Smooth muscle cell (in vitro differentiated cells): ENCODE results near the gene IGF2BP2. TPM values are rescaled to one million over a fixed set of nuclear protein-coding genes. Genes with fewer than 3 reads are reported as not detected.
A peak's percentile ranks its signal among the peaks of the same experiment; 100 is the strongest.

ENCODE experiments used
- DNase-seq: peaks from one replicate; lab custom pipeline; 2025; ENCODE audit not compliant: unreplicated experiment; lab: John Stamatoyannopoulos, UW
- H2AFZ ChIP-seq: fragments of 200-600 bp; sonication (generic); 2 replicates; pipeline ENCODE4 v1.6.0; 2016; ENCODE audit warnings: antibody characterized with exemption, low read depth, mild to moderate bottlenecking
- H3F3A ChIP-seq: fragments of 200-600 bp; sonication (generic); 2 replicates; pipeline ENCODE4 v1.6.0; 2017; ENCODE audit warnings: antibody characterized with exemption, low read depth
- H3K27ac ChIP-seq: fragments of 200-600 bp; sonication (generic); 2 replicates; pipeline ENCODE4 v1.5.1; 2016; ENCODE audit warnings: low read depth, mild to moderate bottlenecking
- H3K27me3 ChIP-seq: fragments of 200-600 bp; sonication (generic); 2 replicates; pipeline ENCODE4 v1.6.1; 2016; ENCODE audit warnings: low read depth, mild to moderate bottlenecking
- H3K36me3 ChIP-seq: fragments of 200-600 bp; sonication (generic); 2 replicates; pipeline ENCODE4 v1.5.1; 2016; ENCODE audit warnings: low read depth
- H3K4me1 ChIP-seq: fragments of 200-600 bp; sonication (generic); 2 replicates; pipeline ENCODE4 v1.5.1; 2016; ENCODE audit warnings: low read depth
- H3K4me2 ChIP-seq: fragments of 200-600 bp; sonication (generic); 2 replicates; pipeline ENCODE4 v1.6.0; 2016; ENCODE audit warnings: mild to moderate bottlenecking
- H3K4me3 ChIP-seq: fragments of 200-600 bp; sonication (generic); 2 replicates; pipeline ENCODE4 v1.5.1; 2016; ENCODE audit warnings: mild to moderate bottlenecking
- H3K79me2 ChIP-seq: fragments of 200-600 bp; sonication (generic); 2 replicates; pipeline ENCODE4 v1.6.0; 2016; ENCODE audit warnings: low read depth, mild to moderate bottlenecking
- H3K9ac ChIP-seq: fragments of 200-600 bp; sonication (generic); 2 replicates; pipeline ENCODE4 v1.6.0; 2016; ENCODE audit warnings: low read depth
- H3K9me3 ChIP-seq: fragments of 200-600 bp; sonication (generic); replicated peaks from 2 replicates; pipeline ENCODE4 v1.5.1; 2016; ENCODE audit warnings: low read depth
- H4K20me1 ChIP-seq: fragments of 200-600 bp; sonication (generic); 2 replicates; pipeline ENCODE4 v1.6.0; 2016; ENCODE audit warnings: low read depth
- CTCF ChIP-seq: fragments of 200-600 bp; sonication (generic); IDR thresholded peaks from 2 replicates; pipeline ENCODE4 v1.5.1; 2017; ENCODE audit warnings: borderline replicate concordance, mild to moderate bottlenecking, antibody characterized with exemption; ENCODE audit not compliant: insufficient read depth, poor library complexity, severe bottlenecking
- WGBS: methylation state at CpG from one replicate; pipeline ENCODE4 v1.1.7; 2016; ENCODE audit warnings: low lambda C conversion rate; 5-methylcytosine and 5-hydroxymethylcytosine counted together
- polyA plus RNA-seq: library from polyadenylated mRNA; unstranded; fragments of >200 nt; fragmentation: Nextera tagmentation; extraction: Ambion mirVana; gene quantifications from 2 replicates; pipeline ENCODE4 v1.2.1, GENCODE V29; 2016
- total RNA-seq: library from RNA; depleted of rRNA; stranded (reverse); fragments of >200 nt; gene quantifications from 2 replicates; pipeline ENCODE4 v1.2.3, GENCODE V29; 2014

IGF2BP2 gene
- total and polyA plus RNA-seq, 2 experiments from 2014 or later = 59.2 to 80.6 TPM

- Histone ChIP-seq H3F3A (peaks cover 30% of the 10 kb centered on the region), H3K4me2 (no peak overlapping the region), H2AFZ (no peak overlapping the region), H3K27me3 (no peaks in the 10 kb centered on the region), H3K36me3 (no peaks in the 10 kb centered on the region), H3K9ac (no peak overlapping the region), H3K27ac (peak overlapping the region; percentile 92), H4K20me1 (peaks cover 99% of the 10 kb centered on the region), H3K79me2 (peaks cover 85% of the 10 kb centered on the region), H3K4me3 (no peak overlapping the region), H3K9me3 (no peaks in the 10 kb centered on the region), H3K4me1 (peaks cover 38% of the 10 kb centered on the region)
- no peak for TF ChIP-seq CTCF
- WGBS = 37% methylated on average over 4 of the region's 4 CpGs
- DNase-seq = no peak
These were observed 90.1 kb downstream of the IGF2BP2 start for GRCh38 chr3:185734725-185735096.

- H3K27ac ChIP-seq = peak overlapping the region; percentile 92
These were observed 90.7 kb downstream of the IGF2BP2 start for GRCh38 chr3:185733980-185734724.

GRCh38 chr3:185732782-185733181 is 92.1 kb downstream of the IGF2BP2 start:
- H3K9ac ChIP-seq = peak overlapping the region; percentile 42
- no peak for TF ChIP-seq CTCF
- H2AFZ ChIP-seq = no peak overlapping the region
- no peaks in the 10 kb centered on the region for H3K9me3 ChIP-seq
- no peaks in the 10 kb centered on the region for H3K27me3 ChIP-seq
- peaks cover 85% of the 10 kb centered on the region for H3K79me2 ChIP-seq
- H3K4me3 ChIP-seq = no peak overlapping the region
- peaks cover 99% of the 10 kb centered on the region for H4K20me1 ChIP-seq
- H3F3A ChIP-seq = peaks cover 39% of the 10 kb centered on the region
- WGBS = 0% methylated on average over 1 of the region's 1 CpG
- peaks cover 33% of the 10 kb centered on the region for H3K4me1 ChIP-seq
- H3K4me2 ChIP-seq = peak overlapping the region; percentile 62
- H3K36me3 ChIP-seq = no peaks in the 10 kb centered on the region
- no peak for DNase-seq
- H3K27ac ChIP-seq = peak overlapping the region; percentile 92

More at GRCh38 chr3:185733980-185734724, 90.7 kb downstream of the IGF2BP2 start:
- H3K9me3 ChIP-seq = no peaks in the 10 kb centered on the region
- 39% methylated on average over 10 of the region's 10 CpGs for WGBS
- no peak for DNase-seq
- H3F3A ChIP-seq = peaks cover 31% of the 10 kb centered on the region
- H3K27me3 ChIP-seq = no peaks in the 10 kb centered on the region
- H3K79me2 ChIP-seq = peaks cover 85% of the 10 kb centered on the region
- peaks cover 99% of the 10 kb centered on the region for H4K20me1 ChIP-seq
- H3K36me3 ChIP-seq = no peaks in the 10 kb centered on the region
- no peak overlapping the region for H3K4me2 ChIP-seq
- no peak overlapping the region for H2AFZ ChIP-seq
- no peak overlapping the region for H3K9ac ChIP-seq
- peaks cover 34% of the 10 kb centered on the region for H3K4me1 ChIP-seq
- peak; percentile 53 for TF ChIP-seq CTCF
- H3K4me3 ChIP-seq = no peak overlapping the region

GRCh38 chr3:185730550-185730949 is 94.3 kb downstream of the IGF2BP2 start:
- H3K27ac ChIP-seq = peak overlapping the region; percentile 92
- H3K4me1 ChIP-seq = peaks cover 37% of the 10 kb centered on the region
- 96% methylated on average over 8 of the region's 8 CpGs for WGBS

More at GRCh38 chr3:185730550-185730949, 94.3 kb downstream of the IGF2BP2 start:
- H3K27me3 ChIP-seq = no peaks in the 10 kb centered on the region
- no peak overlapping the region for H2AFZ ChIP-seq
- no peak overlapping the region for H3K4me3 ChIP-seq
- peaks cover 36% of the 10 kb centered on the region for H3F3A ChIP-seq
- no peak for TF ChIP-seq CTCF
- no peak overlapping the region for H3K4me2 ChIP-seq
- peaks cover 98% of the 10 kb centered on the region for H4K20me1 ChIP-seq
- no peaks in the 10 kb centered on the region for H3K36me3 ChIP-seq
- no peaks in the 10 kb centered on the region for H3K9me3 ChIP-seq
- H3K79me2 ChIP-seq = peaks cover 85% of the 10 kb centered on the region
- DNase-seq = no peak
- no peak overlapping the region for H3K9ac ChIP-seq
